ENCODE measurements around the gene SDF4. TPM values are rescaled to one million over a fixed set of nuclear protein-coding genes. Genes with fewer than 3 reads are reported as not detected.

The SDF4 gene
- total RNA-seq, 2 experiments from 2014 or later, result 81.5 to 87.5 TPM

DNA sequence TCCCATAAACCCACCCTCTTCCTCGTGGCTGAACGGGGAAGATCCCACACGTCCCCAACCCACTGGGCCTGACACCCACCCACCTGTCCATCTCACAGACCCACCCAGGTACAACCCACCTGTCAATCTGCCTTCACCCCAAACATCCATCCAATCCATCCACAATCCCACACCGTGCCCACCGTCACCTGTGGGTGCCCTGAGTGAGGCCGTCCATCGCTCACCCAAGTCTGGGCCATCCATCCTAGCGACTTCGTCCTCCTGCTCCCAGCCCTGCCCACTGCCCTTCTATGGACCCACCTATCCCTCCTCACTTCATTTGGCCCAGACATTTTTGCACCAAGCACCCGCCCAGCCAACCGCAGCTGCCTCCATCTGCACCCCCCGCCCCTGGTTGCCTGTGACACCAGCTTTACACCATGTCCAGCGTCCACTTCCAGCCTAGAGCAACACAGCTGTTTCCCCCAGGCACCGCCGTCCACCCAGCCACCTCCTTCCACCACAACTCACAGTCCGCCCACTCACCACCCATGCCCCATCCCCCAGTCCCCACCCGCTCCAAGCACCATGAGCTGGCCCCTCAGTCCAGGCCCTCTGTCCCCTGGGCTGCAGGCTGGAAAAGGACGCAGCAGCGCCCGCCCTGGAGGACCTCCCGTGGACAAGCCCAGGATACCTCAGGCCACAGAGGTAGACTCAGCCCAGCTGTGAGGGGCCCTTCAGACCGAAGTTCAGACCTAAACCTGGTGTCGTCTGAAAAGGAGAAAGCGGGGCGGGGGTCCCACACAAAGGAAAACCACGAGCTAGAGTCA, 50.5 kb downstream of the SDF4 start:
- Mint-ChIP-seq H3K27me3 (peaks cover 6% of the 10 kb centered on the region), H3K36me3 (ENCODE audit: low read depth) (no peaks in the 10 kb centered on the region), H3K27ac (no peak overlapping the region), H3K9me3 (no peaks in the 10 kb centered on the region), H3K4me3 (no peak overlapping the region), H3K4me1 (ENCODE audit: low read depth) (peaks cover 2% of the 10 kb centered on the region)
- intact Hi-C loops (cut with micrococcal nuclease), result no loop called here
- DNase-seq, result no peak
- ChIA-PET POLR2A (interaction anchor here (1.0 kb wide), 1 partner anchor 14 kb away, joined by 3 read pairs; no protein-coding TSS in a partner anchor), CTCF (interaction anchor here (1.7 kb wide), 1 partner anchor 59 kb away, joined by 5 read pairs; no protein-coding TSS in a partner anchor)
- ATAC-seq, result no peak
- TF ChIP-seq, protein P1, sequence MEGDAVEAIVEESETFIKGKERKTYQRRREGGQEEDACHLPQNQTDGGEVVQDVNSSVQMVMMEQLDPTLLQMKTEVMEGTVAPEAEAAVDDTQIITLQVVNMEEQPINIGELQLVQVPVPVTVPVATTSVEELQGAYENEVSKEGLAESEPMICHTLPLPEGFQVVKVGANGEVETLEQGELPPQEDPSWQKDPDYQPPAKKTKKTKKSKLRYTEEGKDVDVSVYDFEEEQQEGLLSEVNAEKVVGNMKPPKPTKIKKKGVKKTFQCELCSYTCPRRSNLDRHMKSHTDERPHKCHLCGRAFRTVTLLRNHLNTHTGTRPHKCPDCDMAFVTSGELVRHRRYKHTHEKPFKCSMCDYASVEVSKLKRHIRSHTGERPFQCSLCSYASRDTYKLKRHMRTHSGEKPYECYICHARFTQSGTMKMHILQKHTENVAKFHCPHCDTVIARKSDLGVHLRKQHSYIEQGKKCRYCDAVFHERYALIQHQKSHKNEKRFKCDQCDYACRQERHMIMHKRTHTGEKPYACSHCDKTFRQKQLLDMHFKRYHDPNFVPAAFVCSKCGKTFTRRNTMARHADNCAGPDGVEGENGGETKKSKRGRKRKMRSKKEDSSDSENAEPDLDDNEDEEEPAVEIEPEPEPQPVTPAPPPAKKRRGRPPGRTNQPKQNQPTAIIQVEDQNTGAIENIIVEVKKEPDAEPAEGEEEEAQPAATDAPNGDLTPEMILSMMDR (IDR thresholded peaks at IDR 0.05), result no peak

DNA sequence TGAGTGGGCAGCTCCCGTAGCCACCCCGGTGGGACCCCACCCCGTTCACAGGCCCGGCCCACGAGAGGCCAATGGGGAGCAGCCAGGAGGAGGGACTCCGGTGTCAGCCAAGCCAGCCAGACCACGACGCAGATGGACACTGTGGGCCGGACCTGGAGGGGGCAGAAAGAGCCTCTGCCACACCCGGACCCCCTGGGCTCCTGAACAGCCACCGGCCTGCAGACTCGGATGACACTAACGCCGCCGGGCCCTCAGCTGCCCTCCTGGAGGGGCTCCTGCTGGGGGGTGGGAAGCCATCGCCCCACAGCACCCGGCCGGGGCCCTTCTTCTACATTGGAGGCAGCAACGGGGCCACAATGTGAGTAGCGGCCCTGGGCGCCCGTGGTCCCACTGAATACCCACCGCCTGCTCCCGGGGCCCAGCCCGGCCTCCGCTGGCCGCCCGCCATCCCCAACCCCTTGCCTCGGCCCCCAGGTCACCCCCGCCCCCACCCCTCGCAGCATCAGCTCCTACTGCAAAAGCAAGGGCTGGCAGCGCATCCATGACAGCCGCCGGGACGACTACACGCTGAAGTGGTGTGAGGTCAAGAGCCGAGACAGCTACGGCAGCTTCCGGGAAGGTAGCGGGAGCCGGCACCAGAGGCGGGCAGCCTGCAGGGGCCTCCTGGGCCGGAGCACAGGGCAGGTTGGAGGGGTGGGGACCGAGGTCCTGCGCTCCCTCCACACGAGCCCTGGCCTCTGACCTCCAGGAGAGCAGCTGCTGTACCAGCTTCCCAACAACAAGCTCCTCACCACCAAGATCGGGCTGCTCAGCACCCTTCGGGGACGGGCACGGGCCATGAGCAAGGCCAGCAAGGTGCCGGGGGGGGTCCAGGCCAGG, 51.6 kb downstream of the SDF4 start:
- ChIA-PET POLR2A (no interaction called here), CTCF (interaction anchor here (1.1 to 1.7 kb wide), 2 partner anchors 58 kb away, joined by 3 to 5 read pairs; no protein-coding TSS in a partner anchor)
- intact Hi-C loops (cut with micrococcal nuclease), result no loop called here
- TF ChIP-seq, protein P1 (IDR thresholded peaks at IDR 0.05), result no peak
- H3K9me3 Mint-ChIP-seq, result no peaks in the 10 kb centered on the region
- peaks cover 6% of the 10 kb centered on the region for H3K27me3 Mint-ChIP-seq
- ATAC-seq (no peak), DNase-seq (no peak)
- no peak overlapping the region for H3K4me3 Mint-ChIP-seq
- H3K27ac Mint-ChIP-seq, result no peak overlapping the region
- peaks cover 5% of the 10 kb centered on the region for H3K4me1 Mint-ChIP-seq (ENCODE audit: low read depth)
- H3K36me3 Mint-ChIP-seq (ENCODE audit: low read depth), result no peaks in the 10 kb centered on the region

DNA sequence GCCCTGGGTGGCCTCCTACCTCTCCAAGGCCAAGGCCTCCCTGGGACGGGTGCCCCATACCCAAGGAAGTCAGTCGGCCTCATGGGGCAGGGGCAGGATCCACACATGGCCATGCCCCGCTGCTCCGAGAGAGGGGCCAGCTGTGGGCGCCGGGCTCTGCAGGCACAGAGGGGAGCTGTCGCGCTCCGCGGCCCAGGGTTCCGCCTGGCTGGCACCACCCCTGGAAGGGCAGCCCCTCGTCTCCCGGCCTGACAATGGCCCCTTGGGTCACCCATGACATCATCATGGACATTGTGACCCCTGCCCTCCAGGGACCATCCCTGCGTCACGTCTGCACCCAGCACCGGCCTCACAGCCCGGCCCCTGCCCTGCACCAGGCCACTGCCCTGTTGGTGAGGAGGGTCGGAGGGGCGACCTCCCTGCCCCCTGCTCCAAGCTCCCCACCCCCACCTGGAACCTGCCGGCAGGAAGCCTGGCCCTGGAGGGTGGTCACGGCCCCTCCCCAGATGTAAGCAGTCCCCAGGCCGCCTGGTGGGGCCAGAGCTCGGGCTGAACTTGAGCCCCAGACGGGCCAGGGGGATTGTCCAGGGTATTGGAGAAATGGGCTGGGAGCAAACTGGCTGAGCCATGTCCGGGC, 52.3 kb downstream of the SDF4 start:
- no peaks in the 10 kb centered on the region for H3K36me3 Mint-ChIP-seq (ENCODE audit: low read depth)
- ChIA-PET POLR2A (interaction anchor here (1.2 kb wide), 1 partner anchor 15 kb away, joined by 4 read pairs; no protein-coding TSS in a partner anchor), CTCF (interaction anchor here (1.1 to 1.2 kb wide), 2 partner anchors 15 to 57 kb away, joined by 3 read pairs; no protein-coding TSS in a partner anchor)
- H3K27ac Mint-ChIP-seq, result no peak overlapping the region
- no peak for DNase-seq
- peaks cover 7% of the 10 kb centered on the region for H3K4me1 Mint-ChIP-seq (ENCODE audit: low read depth)
- no peak overlapping the region for H3K4me3 Mint-ChIP-seq
- peaks cover 6% of the 10 kb centered on the region for H3K27me3 Mint-ChIP-seq
- no peaks in the 10 kb centered on the region for H3K9me3 Mint-ChIP-seq
- no peak for ATAC-seq
- TF ChIP-seq, protein P1 (IDR thresholded peaks at IDR 0.05), result no peak
- intact Hi-C loops (cut with micrococcal nuclease), result no loop called here

DNA sequence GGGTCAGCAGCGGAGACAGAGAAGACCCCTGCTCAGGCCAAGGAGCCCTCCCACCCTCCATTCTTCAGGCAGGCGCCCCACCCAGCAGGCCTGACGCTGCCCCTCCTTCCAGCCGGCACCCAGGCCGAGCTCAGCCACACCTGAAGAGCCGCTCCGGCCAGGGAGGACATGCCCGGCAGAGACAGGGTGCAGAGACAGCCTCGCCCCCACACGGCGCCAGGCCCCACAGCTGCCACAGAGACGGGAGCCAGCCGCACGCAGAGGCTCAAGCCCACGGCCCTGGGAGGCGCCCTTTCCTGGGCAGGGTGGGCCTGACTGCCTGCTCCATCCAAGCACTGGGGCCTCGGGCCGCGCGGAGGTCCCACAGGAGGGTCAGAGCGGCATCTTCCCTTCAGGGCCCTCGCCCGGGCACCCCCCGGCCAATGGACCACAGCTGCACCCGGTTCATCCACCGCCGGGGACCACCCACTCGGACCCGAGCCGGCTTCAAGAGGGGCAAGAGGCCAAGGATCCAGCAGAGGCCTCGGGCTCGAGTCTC, 52.9 kb downstream of the SDF4 start:
- TF ChIP-seq, protein P1 (IDR thresholded peaks at IDR 0.05), result no peak
- no peak overlapping the region for H3K4me3 Mint-ChIP-seq
- peaks cover 11% of the 10 kb centered on the region for H3K4me1 Mint-ChIP-seq (ENCODE audit: low read depth)
- no peaks in the 10 kb centered on the region for H3K9me3 Mint-ChIP-seq
- H3K27ac Mint-ChIP-seq, result no peak overlapping the region
- intact Hi-C loops (cut with micrococcal nuclease), result no loop called here
- POLR2A ChIA-PET, result interaction anchor here (1.2 kb wide), 1 partner anchor 16 kb away, joined by 4 read pairs; no protein-coding TSS in a partner anchor
- CTCF ChIA-PET, result interaction anchor here (1.2 kb wide), 1 partner anchor 16 kb away, joined by 3 read pairs; no protein-coding TSS in a partner anchor
- ATAC-seq, result no peak
- no peak for DNase-seq
- H3K36me3 Mint-ChIP-seq (ENCODE audit: low read depth), result no peaks in the 10 kb centered on the region
- H3K27me3 Mint-ChIP-seq, result peaks cover 6% of the 10 kb centered on the region

Measured in activated CD8-positive, alpha-beta T cell treated with anti-CD3 and anti-CD28 coated beads for 36 hours (primary cell).